Breast epithelium (tissue), 3 donors: ENCODE data around the gene FRMD6.

ENCODE experiments used
- CTCF ChIP-seq, 3 donors: fragments of 450-650 bp; IDR thresholded peaks; one replicate each; pipeline ENCODE4 v1.5.1; 2016 to 2017; ENCODE audit warnings: antibody characterized with exemption in 3 of 3, mild to moderate bottlenecking in 3 of 3, moderate library complexity in 3 of 3
- POLR2A ChIP-seq: fragments of 450-650 bp; IDR thresholded peaks from one replicate; pipeline ENCODE4 v1.6.1; 2016; ENCODE audit warnings: antibody characterized with exemption, mild to moderate bottlenecking, moderate library complexity

GRCh38 chr14:51620056-51620455, 31.7 kb upstream of the FRMD6 start:
- TF ChIP-seq POLR2A: no peak
- TF ChIP-seq CTCF (IDR thresholded peaks at IDR 0.05): no peak
